Stomach smooth muscle (tissue), 2 donors: ENCODE results near the gene PBLD.
"Not testable (repeated sequence)": the region's sequence is repeated elsewhere in the genome, so short reads cannot be mapped to it uniquely, and the experiment has no call there.

Source experiments
- H3K27ac ChIP-seq: one replicate; pipeline ENCODE4 v1.7.0; 2013; ENCODE audit warnings: mild to moderate bottlenecking, low read length, inconsistent platforms
- H3K27me3 ChIP-seq, 2 donors: one replicate each; pipeline ENCODE4 v1.7.0; 2013; ENCODE audit warnings: low read length in 2 of 2; ENCODE audit not compliant: insufficient read depth in 2 of 2, control insufficient read depth in 1 of 2
- H3K36me3 ChIP-seq, 2 donors: one replicate each; pipeline ENCODE4 v1.7.0; 2013; ENCODE audit warnings: low read length in 2 of 2; ENCODE audit not compliant: control insufficient read depth in 2 of 2, insufficient read depth in 2 of 2
- H3K4me1 ChIP-seq: one replicate; pipeline ENCODE4 v1.7.0; 2013; ENCODE audit warnings: low read length; ENCODE audit not compliant: control insufficient read depth, insufficient read depth
- H3K4me3 ChIP-seq, 2 donors: one replicate each; pipeline ENCODE4 v1.7.0; 2013; ENCODE audit warnings: low read length in 2 of 2
- H3K9ac ChIP-seq, 2 donors: one replicate each; pipeline ENCODE4 v1.7.0; 2013; ENCODE audit warnings: low read length in 2 of 2, mild to moderate bottlenecking in 1 of 2
- H3K9me3 ChIP-seq, 2 donors: one replicate each; pipeline ENCODE4 v1.7.0; 2013; ENCODE audit warnings: low read length in 2 of 2; ENCODE audit not compliant: control insufficient read depth in 2 of 2
- donor health status: healthy.
- donor health status: Pancreatic carcinoma.

The PBLD gene

DNA sequence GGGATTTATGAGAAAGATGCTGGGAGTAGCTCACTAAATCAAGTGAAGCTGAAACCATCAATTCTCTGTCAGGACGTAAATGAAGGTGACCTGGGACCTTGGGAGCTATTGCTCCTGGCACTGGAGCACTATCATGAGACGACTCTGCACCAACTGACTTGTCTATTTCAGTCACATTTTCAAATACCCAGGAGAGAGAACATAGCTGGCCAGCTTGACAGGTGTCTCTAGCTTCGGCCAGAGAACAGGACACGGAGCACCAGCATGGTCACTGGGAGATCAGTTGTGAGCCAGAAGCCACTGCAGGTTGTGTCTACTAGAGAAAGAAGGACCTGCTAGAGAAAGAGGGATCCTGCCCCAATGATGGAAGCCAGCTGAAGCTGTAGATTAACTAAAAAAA, 83.4 kb downstream of the PBLD start:
- Histone ChIP-seq H3K4me3 (no peak overlapping the region), H3K27me3 (no peaks in the 10 kb centered on the region), H3K9ac (no peak overlapping the region), H3K9me3 (no peaks in the 10 kb centered on the region), H3K4me1 (no peaks in the 10 kb centered on the region), H3K27ac (no peak overlapping the region), H3K36me3 (no peaks in the 10 kb centered on the region)

DNA sequence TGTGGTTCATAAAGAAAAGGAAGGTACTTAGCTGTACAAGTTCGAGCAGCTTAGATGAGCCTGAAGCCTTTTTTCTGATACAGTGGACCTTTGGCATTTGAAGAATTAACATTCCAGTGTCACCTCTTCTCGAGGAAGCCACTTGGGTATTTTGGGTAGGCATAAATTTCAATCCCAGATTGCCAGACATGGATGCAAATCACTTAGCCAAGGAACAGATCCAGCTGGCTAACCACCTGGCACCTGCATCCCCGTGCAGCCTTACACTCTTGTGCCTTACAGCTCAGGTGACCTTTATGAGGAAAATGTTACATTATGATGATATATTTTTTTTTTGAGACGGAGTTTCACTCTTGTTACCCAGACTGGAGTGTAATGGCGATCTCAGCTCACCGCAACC, 84.8 kb downstream of the PBLD start:
- Histone ChIP-seq H3K9me3 (no peaks in the 10 kb centered on the region), H3K27ac (no peak overlapping the region), H3K9ac (no peak overlapping the region)

DNA sequence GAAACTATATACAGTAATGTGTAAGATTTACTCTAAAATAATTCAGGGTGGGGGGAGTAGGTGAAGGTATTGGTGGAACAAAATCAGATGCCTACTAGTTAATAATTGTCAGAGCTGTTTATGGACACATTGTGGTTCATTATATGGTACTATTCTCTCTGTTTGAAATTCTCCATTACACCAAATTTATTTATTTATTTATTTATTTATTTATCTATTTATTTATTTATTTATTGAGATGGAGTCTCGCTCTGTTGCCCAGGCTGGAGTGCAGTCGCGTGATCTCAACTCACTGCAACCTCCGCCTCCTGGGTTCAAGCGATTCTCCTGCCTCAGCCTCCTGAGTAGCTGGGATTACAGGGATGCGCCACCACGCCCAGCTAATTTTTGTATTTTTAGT, 86.3 kb downstream of the PBLD start:
- H3K9ac ChIP-seq, H3K9me3 ChIP-seq, H3K27me3 ChIP-seq, H3K4me1 ChIP-seq, H3K36me3 ChIP-seq, H3K4me3 ChIP-seq, H3K27ac ChIP-seq: not testable (repeated sequence)

More for the DNA sequence above, 84.8 kb downstream of the PBLD start:
- no peaks in the 10 kb centered on the region for H3K27me3 ChIP-seq
- no peak overlapping the region for H3K4me3 ChIP-seq
- no peaks in the 10 kb centered on the region for H3K4me1 ChIP-seq
- no peaks in the 10 kb centered on the region for H3K36me3 ChIP-seq

DNA sequence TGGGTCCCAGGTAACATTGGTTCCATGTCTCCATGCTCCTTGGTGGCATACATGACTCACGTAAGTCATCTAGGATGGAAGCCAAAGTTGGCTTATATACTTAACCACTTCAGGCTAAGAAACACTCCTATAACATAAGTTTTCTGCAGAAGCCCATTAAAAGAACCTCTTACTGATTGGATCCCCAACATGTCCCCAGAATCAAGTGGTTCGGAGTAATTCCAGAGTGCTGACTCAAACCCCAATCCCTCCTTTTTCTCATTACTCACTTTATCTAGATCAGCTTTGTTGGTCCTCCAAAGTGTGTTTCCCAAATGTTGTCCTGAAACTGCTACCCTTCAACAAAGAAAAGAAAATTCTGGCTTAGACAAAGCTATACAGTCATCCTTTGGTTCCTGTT, 90.7 kb downstream of the PBLD start:
- H3K9ac ChIP-seq = no peak overlapping the region
- H3K27me3 ChIP-seq = no peaks in the 10 kb centered on the region
- H3K4me3 ChIP-seq = no peak overlapping the region
- no peak overlapping the region for H3K27ac ChIP-seq
- no peaks in the 10 kb centered on the region for H3K4me1 ChIP-seq
- H3K9me3 ChIP-seq = no peaks in the 10 kb centered on the region
- H3K36me3 ChIP-seq = no peaks in the 10 kb centered on the region

DNA sequence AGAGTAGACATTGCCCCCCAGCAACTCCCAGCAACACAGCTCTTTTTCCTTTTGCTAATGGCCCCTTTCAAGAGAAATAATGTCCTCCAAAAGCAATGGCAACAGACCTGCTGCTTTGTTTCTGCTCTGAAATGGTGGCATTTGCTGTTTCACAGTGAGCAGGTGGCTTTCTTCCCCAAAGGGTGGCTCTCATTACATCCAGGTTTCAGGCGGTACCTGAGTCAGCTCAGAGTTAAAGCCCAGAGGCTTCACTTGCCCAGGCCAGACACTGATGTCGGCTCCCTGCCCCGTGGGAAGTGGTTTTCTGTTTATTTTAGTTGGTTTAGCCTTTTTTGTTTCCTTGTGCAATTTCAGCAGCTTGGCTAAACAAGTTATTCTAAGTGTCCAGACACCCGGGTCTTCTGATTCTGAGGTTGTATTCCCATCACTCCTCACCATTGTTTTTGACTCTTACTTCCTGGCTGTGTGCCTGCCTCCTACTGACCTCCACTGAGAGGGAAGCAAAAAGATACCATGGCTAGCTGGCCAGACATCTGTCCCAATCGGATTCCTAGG, 93.1 kb downstream of the PBLD start:
- H3K36me3 ChIP-seq = no peaks in the 10 kb centered on the region
- no peaks in the 10 kb centered on the region for H3K9me3 ChIP-seq
- no peak overlapping the region for H3K27ac ChIP-seq
- no peak overlapping the region for H3K9ac ChIP-seq
- no peaks in the 10 kb centered on the region for H3K27me3 ChIP-seq
- no peaks in the 10 kb centered on the region for H3K4me1 ChIP-seq
- no peak overlapping the region for H3K4me3 ChIP-seq

DNA sequence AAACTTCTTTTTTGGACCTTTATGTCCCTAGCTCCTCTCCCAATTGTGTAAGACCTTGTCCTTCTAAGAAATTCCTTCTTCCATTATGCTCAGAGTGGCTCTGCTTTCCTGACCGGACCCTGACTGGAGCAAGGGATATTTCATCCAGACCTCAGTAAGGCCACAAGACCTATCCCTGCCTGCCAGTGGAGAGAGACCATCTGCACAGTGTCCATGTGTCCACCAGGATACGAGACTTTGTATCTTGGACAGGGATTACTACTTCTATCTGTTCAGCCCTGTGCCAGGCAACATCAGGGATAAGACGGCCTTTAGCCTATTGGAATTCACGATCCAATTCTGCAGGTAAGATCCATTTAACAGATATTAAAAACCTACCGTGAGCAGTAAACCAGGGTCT, 93.7 kb downstream of the PBLD start:
- H3K4me3 ChIP-seq = no peak overlapping the region
- H3K36me3 ChIP-seq = no peaks in the 10 kb centered on the region
- H3K9ac ChIP-seq = no peak overlapping the region
- H3K9me3 ChIP-seq = no peaks in the 10 kb centered on the region
- no peak overlapping the region for H3K27ac ChIP-seq
- H3K27me3 ChIP-seq = no peaks in the 10 kb centered on the region
- no peaks in the 10 kb centered on the region for H3K4me1 ChIP-seq

DNA sequence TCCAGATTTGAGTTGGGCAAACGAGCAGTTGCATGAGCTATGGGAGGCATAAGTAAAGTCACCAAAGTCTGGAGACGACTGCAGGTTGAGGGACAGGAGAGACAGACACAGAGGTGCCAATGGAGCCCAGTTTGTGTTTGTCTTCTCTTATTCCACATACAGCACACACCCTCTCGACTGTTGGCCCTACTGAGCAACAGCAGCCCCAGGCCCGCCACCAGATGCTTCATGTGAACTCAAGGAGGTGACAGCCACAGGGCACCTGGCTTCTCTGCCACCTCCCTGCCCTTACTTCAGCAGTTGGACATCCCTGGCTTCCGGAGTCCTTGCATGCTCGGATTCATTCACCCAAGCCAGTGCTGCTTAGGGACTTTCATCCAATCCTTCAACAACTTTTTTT, 94.4 kb downstream of the PBLD start:
- no peaks in the 10 kb centered on the region for H3K36me3 ChIP-seq
- H3K4me1 ChIP-seq = no peaks in the 10 kb centered on the region
- H3K27ac ChIP-seq = no peak overlapping the region

DNA sequence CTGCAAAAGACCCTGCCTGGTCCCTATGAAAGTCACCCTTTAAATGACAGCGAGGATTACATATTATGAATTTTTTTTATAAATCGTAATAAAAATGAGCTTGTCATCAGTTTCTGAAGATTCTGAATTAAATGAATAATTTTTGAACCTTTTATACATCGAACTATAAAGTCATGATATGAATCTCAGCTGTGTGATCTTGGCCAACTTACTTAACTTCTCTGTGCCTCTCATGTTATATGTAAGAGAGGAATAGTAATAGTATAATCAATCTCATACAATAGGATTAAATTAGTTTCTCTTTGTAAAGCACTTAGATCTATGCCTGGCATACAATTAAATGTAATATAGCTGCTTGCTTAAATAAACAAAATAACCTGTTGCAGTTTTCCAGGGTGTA, 95.6 kb downstream of the PBLD start:
- Histone ChIP-seq H3K4me1 (peaks cover under 1% of the 10 kb centered on the region), H3K27me3 (no peaks in the 10 kb centered on the region), H3K4me3 (no peak overlapping the region)

More for the DNA sequence above, 94.4 kb downstream of the PBLD start:
- H3K27me3 ChIP-seq = no peaks in the 10 kb centered on the region
- H3K4me3 ChIP-seq = no peak overlapping the region
- no peak overlapping the region for H3K9ac ChIP-seq
- H3K9me3 ChIP-seq = no peaks in the 10 kb centered on the region

DNA sequence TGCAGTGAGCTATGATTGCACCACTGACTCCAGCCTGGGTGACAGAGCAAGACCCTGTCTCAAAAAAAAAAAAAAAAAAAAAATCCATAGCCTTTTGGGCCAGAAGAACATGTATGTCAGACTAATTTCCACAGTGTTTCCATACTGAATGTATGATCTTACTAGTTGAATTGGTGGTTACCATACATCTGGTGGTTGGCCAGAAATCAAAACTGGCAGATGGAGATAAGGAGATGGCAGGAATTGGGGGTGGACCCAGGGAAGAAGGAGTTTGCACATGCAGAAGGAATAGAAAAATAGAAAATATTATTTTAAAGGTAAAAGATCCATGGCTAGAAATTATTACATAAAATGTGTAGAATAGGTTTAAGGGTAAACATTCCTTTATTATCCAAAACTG, 97.1 kb downstream of the PBLD start:
- no peaks in the 10 kb centered on the region for H3K36me3 ChIP-seq
- H3K9ac ChIP-seq = no peak overlapping the region
- no peak overlapping the region for H3K4me3 ChIP-seq
- H3K27me3 ChIP-seq = no peaks in the 10 kb centered on the region
- peaks cover 8% of the 10 kb centered on the region for H3K4me1 ChIP-seq
- H3K9me3 ChIP-seq = no peaks in the 10 kb centered on the region
- no peak overlapping the region for H3K27ac ChIP-seq

More for the DNA sequence above, 95.6 kb downstream of the PBLD start:
- Histone ChIP-seq H3K27ac (no peak overlapping the region), H3K9me3 (no peaks in the 10 kb centered on the region), H3K9ac (no peak overlapping the region), H3K36me3 (no peaks in the 10 kb centered on the region)

DNA sequence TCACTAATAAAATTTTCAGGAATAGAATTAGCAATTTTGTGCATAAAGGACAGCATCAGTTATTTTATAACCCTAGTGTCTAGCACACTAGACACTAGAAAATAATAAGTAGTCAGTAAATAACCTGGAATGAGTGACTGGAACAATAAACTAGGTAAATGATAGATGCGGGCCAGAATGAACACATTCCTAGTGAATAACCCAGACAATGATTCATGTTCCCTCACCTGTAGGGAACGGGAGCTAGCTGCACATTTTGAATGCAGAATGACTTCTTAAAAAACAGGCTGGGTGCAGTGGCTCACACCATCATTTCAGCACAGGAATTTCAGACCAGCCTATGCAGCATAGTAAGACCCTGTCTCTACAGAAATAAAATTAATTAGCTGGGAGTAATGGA, 97.6 kb downstream of the PBLD start:
- no peaks in the 10 kb centered on the region for H3K9me3 ChIP-seq
- no peak overlapping the region for H3K4me3 ChIP-seq
- H3K27ac ChIP-seq = no peak overlapping the region
- no peaks in the 10 kb centered on the region for H3K27me3 ChIP-seq
- H3K4me1 ChIP-seq = peaks cover 8% of the 10 kb centered on the region
- no peaks in the 10 kb centered on the region for H3K36me3 ChIP-seq
- H3K9ac ChIP-seq = no peak overlapping the region

DNA sequence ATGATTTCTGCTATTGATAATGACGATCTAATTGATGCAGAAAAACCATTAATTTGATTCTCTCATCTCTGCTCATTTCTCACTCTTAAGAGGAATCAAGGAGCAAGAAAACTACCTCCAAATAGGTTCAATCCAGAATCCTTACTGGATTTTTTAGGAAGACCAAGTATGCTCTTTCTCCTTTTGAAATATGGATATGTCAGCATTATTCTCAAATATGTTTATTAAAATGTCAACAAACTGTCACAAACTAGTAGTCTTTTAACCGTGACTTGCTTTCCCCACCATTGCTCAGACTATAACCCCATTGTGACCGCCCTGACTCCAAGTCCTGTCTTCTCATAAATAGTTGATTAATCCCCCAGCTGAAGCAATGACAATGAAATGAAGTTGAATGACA, 99.7 kb downstream of the PBLD start:
- Histone ChIP-seq H3K9ac (no peak overlapping the region), H3K36me3 (no peaks in the 10 kb centered on the region), H3K27ac (no peak overlapping the region), H3K9me3 (no peaks in the 10 kb centered on the region), H3K27me3 (no peaks in the 10 kb centered on the region), H3K4me3 (no peak overlapping the region), H3K4me1 (peaks cover 8% of the 10 kb centered on the region)
